GM08714 (cell line): ENCODE data around the gene ADAMTS17.

ENCODE experiments used
- H3K4me3 ChIP-seq: fragments of 200-500 bp; sonication (Bioruptor generic); 2 replicates; pipeline ENCODE4 v1.5.1; 2014; ENCODE audit warnings: mild to moderate bottlenecking, low read length, inconsistent platforms
- ZNF274 ChIP-seq: IDR thresholded peaks from 2 replicates; pipeline ENCODE4 v1.6.1; 2012; ENCODE audit warnings: mild to moderate bottlenecking, low read depth, low read length

Gene ADAMTS17

GRCh38 chr15:100341750-100342560, at the start of gene ADAMTS17:
ADAMTS17 (minus strand) TSS chr15:100341975; CDS start chr15:100341899, 76 bp downstream.
- peak within 1 kb of the TSS; percentile 57; the same call in 1 of the 2 replicates for H3K4me3 ChIP-seq

GRCh38 chr15:100385300-100386050, 43.7 kb upstream of the ADAMTS17 start:
- no peak overlapping the region for H3K4me3 ChIP-seq
- TF ChIP-seq ZNF274: no peak

More at GRCh38 chr15:100341750-100342560, at the start of gene ADAMTS17:
- TF ChIP-seq ZNF274: no peak

- no peak overlapping the region for H3K4me3 ChIP-seq
- TF ChIP-seq ZNF274: no peak
These were observed 42.3 kb upstream of the ADAMTS17 start for GRCh38 chr15:100384108-100384410.

- no peak for TF ChIP-seq ZNF274
These were observed 41.7 kb upstream of the ADAMTS17 start for GRCh38 chr15:100383302-100384107.

GRCh38 chr15:100373942-100374341, 32.2 kb upstream of the ADAMTS17 start:
- no peak for TF ChIP-seq ZNF274
- H3K4me3 ChIP-seq: no peak overlapping the region

More at GRCh38 chr15:100383302-100384107, 41.7 kb upstream of the ADAMTS17 start:
- no peak overlapping the region for H3K4me3 ChIP-seq

- H3K4me3 ChIP-seq: no peak overlapping the region
- no peak for TF ChIP-seq ZNF274
These were observed 31.5 kb upstream of the ADAMTS17 start for GRCh38 chr15:100373120-100373896.

GRCh38 chr15:100372739-100373119, 31.0 kb upstream of the ADAMTS17 start:
- no peak overlapping the region for H3K4me3 ChIP-seq
- TF ChIP-seq ZNF274: no peak

- no peak overlapping the region for H3K4me3 ChIP-seq
These were observed 13.6 kb upstream of the ADAMTS17 start for GRCh38 chr15:100355342-100355741.

GRCh38 chr15:100353449-100353848, 11.7 kb upstream of the ADAMTS17 start:
- TF ChIP-seq ZNF274: no peak
- H3K4me3 ChIP-seq: no peak overlapping the region

More at GRCh38 chr15:100355342-100355741, 13.6 kb upstream of the ADAMTS17 start:
- TF ChIP-seq ZNF274: no peak

- no peak for TF ChIP-seq ZNF274
- H3K4me3 ChIP-seq: no peak overlapping the region
These were observed 8.9 kb upstream of the ADAMTS17 start for GRCh38 chr15:100350434-100351226.

- no peak for TF ChIP-seq ZNF274
- H3K4me3 ChIP-seq: peak overlapping the region; percentile 44; the same call in 1 of the 2 replicates
These were observed 8.1 kb upstream of the ADAMTS17 start for GRCh38 chr15:100349696-100350433.

- H3K4me3 ChIP-seq: no peak overlapping the region
These were observed 7.5 kb upstream of the ADAMTS17 start for GRCh38 chr15:100349321-100349695.

More at GRCh38 chr15:100349321-100349695, 7.5 kb upstream of the ADAMTS17 start:
- TF ChIP-seq ZNF274: no peak
